K562 (cell line): ENCODE data around the gene ORC1. TPM values are rescaled to one million over a fixed set of nuclear protein-coding genes. Genes with fewer than 3 reads are reported as not detected.

Experiments
- ATAC-seq: fragments of 200-7000 bp; cut with Tn5 transposase; 3 replicates; pipeline ENCODE4 v1.9.1; 2020; ENCODE audit warnings: moderate library complexity
- BruUV-seq: library from RNA; stranded (reverse); fragments of 400-500 nt; replicated peaks from 2 replicates; lab custom pipeline; 2021; lab: Mats Ljungman, UMichigan
- CTCF ChIA-PET: fragments of 300-600 bp; formaldehyde crosslinking; extraction: SDS; loops from one replicate; lab custom pipeline; 2021; ENCODE audit warnings: low intra/inter-chr PET ratio; lab: Yijun Ruan, JAX
- POLR2A ChIA-PET: fragments of 300-600, 350-650 bp; sonication (Branson Sonifier 250); formaldehyde crosslinking; extraction: SDS; loops from one replicate; lab custom pipeline; 2021; ENCODE audit warnings: antibody characterized with exemption, inconsistent platforms; lab: Yijun Ruan, JAX
- DNase-seq, 4 experiments: peaks; one replicate each; pipeline versions ENCODE4 v3.0.0 to v3.0.0-alpha.2; 2011 to 2018; ENCODE audit warnings: low spot score in 3 of 4, mixed read lengths in 3 of 4; ENCODE audit errors: extremely low read depth in 1 of 4
- FAIRE-seq: peaks from 2 replicates; lab custom pipeline; 2011; peaks lifted over from hg19 to GRCh38; lab: Jason Lieb, UNC
- H2AFZ ChIP-seq: 2 replicates; pipeline ENCODE4 v1.6.0; 2011; ENCODE audit warnings: low read depth, low read length, control low read depth, inconsistent platforms
- H3K27ac ChIP-seq: fragments of 200-600 bp; 3 replicates; pipeline ENCODE4 v1.8.0; 2011; ENCODE audit warnings: low read depth, mild to moderate bottlenecking, control low read depth, inconsistent platforms, low read length, moderate library complexity, mixed read lengths; ENCODE audit errors: extremely low read depth
- H3K27me3 ChIP-seq, 2 experiments: fragments of 300-600 bp in 1 of 2; 2 replicates in 1 of 2; 3 replicates in 1 of 2; pipeline versions ENCODE4 v1.6.0 to v1.8.0; 2011; ENCODE audit warnings: inconsistent platforms in 2 of 2, low read length in 2 of 2, mild to moderate bottlenecking in 1 of 2, mixed read lengths in 1 of 2, moderate library complexity in 1 of 2; ENCODE audit not compliant: control insufficient read depth in 2 of 2, insufficient read depth in 2 of 2
- H3K36me3 ChIP-seq: fragments of 300-600 bp; 3 replicates; pipeline ENCODE4 v1.8.0; 2011; ENCODE audit warnings: mild to moderate bottlenecking, low read length, inconsistent platforms; ENCODE audit not compliant: control insufficient read depth, insufficient read depth
- H3K4me1 ChIP-seq, 2 experiments: fragments of 200-600 bp in 1 of 2; replicated peaks in 1 of 2; 2 replicates in 1 of 2; 3 replicates in 1 of 2; pipeline versions ENCODE4 v1.5.1 to v1.8.0; 2011; ENCODE audit warnings: inconsistent platforms in 2 of 2, low read length in 2 of 2, mild to moderate bottlenecking in 1 of 2, mixed read lengths in 1 of 2, moderate library complexity in 1 of 2; ENCODE audit not compliant: control insufficient read depth in 2 of 2, insufficient read depth in 2 of 2
- H3K4me2 ChIP-seq: 2 replicates; pipeline ENCODE4 v1.6.1; 2011; ENCODE audit warnings: low read length, control low read depth, inconsistent platforms, mixed read lengths; ENCODE audit not compliant: insufficient read depth
- H3K4me3 ChIP-seq: fragments of 200-600 bp; sonication (generic), shearing (Covaris generic); 2 replicates; pipeline ENCODE4 v1.5.1; 2016; ENCODE audit warnings: control low read depth, inconsistent platforms
- H3K79me2 ChIP-seq: fragments of 200-600 bp; 3 replicates; pipeline ENCODE4 v1.8.0; 2011; ENCODE audit warnings: low read length, inconsistent platforms; ENCODE audit not compliant: control insufficient read depth, insufficient read depth
- H3K9ac ChIP-seq, 2 experiments: 2 replicates each; pipeline versions ENCODE4 v1.6.0 to v1.6.1; 2011; ENCODE audit warnings: low read depth in 2 of 2, low read length in 2 of 2, control low read depth in 1 of 2, inconsistent platforms in 1 of 2, mild to moderate bottlenecking in 1 of 2, mixed read lengths in 1 of 2; ENCODE audit not compliant: insufficient read depth in 1 of 2
- H3K9me1 ChIP-seq: one replicate; pipeline ENCODE4 v1.6.0; 2011; ENCODE audit warnings: inconsistent platforms, mild to moderate bottlenecking, low read length, moderate library complexity; ENCODE audit not compliant: control insufficient read depth, insufficient read depth
- H3K9me3 ChIP-seq: replicated peaks from 2 replicates; pipeline ENCODE4 v1.5.1; 2011; ENCODE audit warnings: low read depth, low read length, inconsistent platforms; ENCODE audit not compliant: control insufficient read depth, insufficient read depth
- H4K20me1 ChIP-seq: replicated peaks from 2 replicates; pipeline ENCODE4 v1.6.1; 2011; ENCODE audit warnings: low read length, inconsistent platforms, mixed read lengths; ENCODE audit not compliant: control insufficient read depth, insufficient read depth
- ARID4B ChIP-seq: sonication (generic); formaldehyde crosslinking; IDR thresholded peaks from 2 replicates; pipeline ENCODE4 v1.8.0; 2022; ENCODE audit warnings: mild to moderate bottlenecking, missing genetic modification reagents
- ATF1 ChIP-seq, 2 experiments: fragments of 450-650 bp in 1 of 2; IDR thresholded peaks; 2 replicates each; pipeline ENCODE4 v1.6.1; 2016; ENCODE audit warnings: missing compliant biosample characterization in 1 of 2, missing genetic modification characterization in 1 of 2
- ATF4 ChIP-seq: fragments of 450-650 bp; formaldehyde crosslinking; IDR thresholded peaks from 2 replicates; pipeline ENCODE4 v1.4.0; 2022; ENCODE audit warnings: mild to moderate bottlenecking, moderate library complexity
- CBX3 ChIP-seq, 2 experiments: IDR thresholded peaks; 1 replicate in 1 of 2; 2 replicates in 1 of 2; pipeline ENCODE4 v1.6.1; 2012; ENCODE audit warnings: inconsistent platforms in 2 of 2, low read length in 2 of 2, borderline replicate concordance in 1 of 2, control low read depth in 1 of 2
- CREB1 ChIP-seq, 2 experiments: sonication (generic) in 1 of 2; formaldehyde crosslinking in 1 of 2; IDR thresholded peaks; 2 replicates each; pipeline versions ENCODE4 v1.6.1 to v1.8.0; 2012 to 2022; ENCODE audit warnings: inconsistent platforms in 1 of 2, mild to moderate bottlenecking in 1 of 2, missing genetic modification reagents in 1 of 2, moderate library complexity in 1 of 2
- ELF2 ChIP-seq: fragments of 250-450 bp; sonication (Bioruptor Pico); IDR thresholded peaks from 2 replicates; pipeline ENCODE4 v1.5.0; 2021; ENCODE audit warnings: mild to moderate bottlenecking
- FOSL1 ChIP-seq: fragments of 200-800 bp; sonication (Bioruptor generic); conservative IDR thresholded peaks from 2 replicates; pipeline ENCODE4 v1.6.1; 2016; ENCODE audit warnings: missing genetic modification characterization, missing compliant biosample characterization
- GATAD2B ChIP-seq: fragments of 450-650 bp; IDR thresholded peaks from 2 replicates; pipeline ENCODE4 v1.6.1; 2017; ENCODE audit warnings: mild to moderate bottlenecking, borderline replicate concordance
- HDAC8 ChIP-seq: fragments of 450-650 bp; IDR thresholded peaks from 2 replicates; pipeline ENCODE4 v1.6.1; 2016; ENCODE audit warnings: mild to moderate bottlenecking, missing genetic modification characterization, moderate library complexity, missing compliant biosample characterization
- POLR2AphosphoS5 ChIP-seq: IDR thresholded peaks from 2 replicates; pipeline ENCODE4 v1.6.1; 2011; ENCODE audit warnings: mild to moderate bottlenecking, low read depth, low read length, moderate library complexity; ENCODE audit not compliant: control insufficient read depth, insufficient read depth
- POLR2H ChIP-seq: IDR thresholded peaks from 2 replicates; pipeline ENCODE4 v1.6.1; 2016; ENCODE audit warnings: missing genetic modification characterization, low read depth, mild to moderate bottlenecking, control low read depth, missing compliant biosample characterization, moderate library complexity
- PPARD ChIP-seq: fragments of 250-450 bp; sonication (Bioruptor Pico); IDR thresholded peaks from 2 replicates; pipeline ENCODE4 v1.8.0; 2022; ENCODE audit warnings: inconsistent platforms, mild to moderate bottlenecking, moderate library complexity
- RBM22 ChIP-seq: fragments of 200-400 bp; formaldehyde crosslinking; IDR thresholded peaks from 2 replicates; pipeline ENCODE4 v1.6.1; 2018; ENCODE audit warnings: low read length, low read depth; ENCODE audit not compliant: poor library complexity, severe bottlenecking
- SMARCA4 ChIP-seq: fragments of 450-650 bp; IDR thresholded peaks from 2 replicates; pipeline ENCODE4 v1.6.1; 2016
- SMARCE1 ChIP-seq: fragments of 450-650 bp; IDR thresholded peaks from 2 replicates; pipeline ENCODE4 v1.7.1; 2016; ENCODE audit warnings: mild to moderate bottlenecking
- TAF9B ChIP-seq: fragments of 450-650 bp; IDR thresholded peaks from 2 replicates; pipeline ENCODE4 v1.6.1; 2018; ENCODE audit warnings: mild to moderate bottlenecking; ENCODE audit not compliant: partially characterized antibody
- ZKSCAN8 ChIP-seq: fragments of 200-800 bp; sonication (Bioruptor generic); IDR thresholded peaks from 2 replicates; pipeline ENCODE4 v1.6.1; 2016; ENCODE audit warnings: missing genetic modification characterization, missing compliant biosample characterization
- WGBS: fragments of 100-300 bp; shearing (Covaris generic); methylation state at CpG from one replicate; pipeline ENCODE4 v1.1.6; 2016; ENCODE audit warnings: low coverage, mixed read lengths; ENCODE audit not compliant: insufficient coverage; ENCODE audit errors: missing lambda C conversion rate; 5-methylcytosine and 5-hydroxymethylcytosine counted together
- in situ Hi-C: fragments of 300-500 bp; cut with MboI; formaldehyde crosslinking; loops from 4 replicates; pipeline ENCODE4 v1.15.0; 2018; ENCODE audit warnings: inconsistent platforms, mixed read lengths
- intact Hi-C: fragments of 100-400 bp; cut with micrococcal nuclease; formaldehyde crosslinking; loops from 2 replicates; pipeline ENCODE4 v1.14.2; 2022
- polyA plus RNA-seq, 8 experiments: library from polyadenylated mRNA; depleted of rRNA in 4 of 8; stranded (reverse) in 5 of 8; unstranded in 3 of 8; fragments of >200 nt; fragmentation: Nextera tagmentation in 2 of 8; fragmentation: Illumina TruSeq in 1 of 8; extraction: Ambion mirVana in 2 of 8; extraction: Trizol in 1 of 8; gene quantifications; 2 replicates each; pipeline versions ENCODE4 v1.2.1 to v1.2.3, GENCODE V29; 2011 to 2014; ENCODE audit warnings: inconsistent platforms in 1 of 8, missing spikeins in 1 of 8
- total RNA-seq, 7 experiments: library from RNA; depleted of rRNA in 6 of 7; stranded (reverse); fragments of >200 nt in 6 of 7; fragmentation: Illumina TruSeq in 2 of 7; extraction: Trizol in 2 of 7; gene quantifications; 2 replicates each; pipeline versions ENCODE4 v1.2.1 to v1.2.3, GENCODE V29; 2011 to 2021; ENCODE audit warnings: low replicate concordance in 1 of 7

ORC1 gene
- total and polyA plus RNA-seq, 9 of the 15 experiments (the other 6 are each of a cell fraction or from before 2014, with no cell fraction given) = 26.4 to 91.6 (median 69.7) TPM

- TF ChIP-seq ATF1 (CRISPR knock-in tag; IDR thresholded peaks at IDR 0.05) = no peak
- no peak for TF ChIP-seq ATF1 (tag; IDR thresholded peaks at IDR 0.05)
- 0 out of 2 replicates have a peak, but pooled peaks have one; percentile 21 for TF ChIP-seq SMARCE1
- peak; percentile 63 for TF ChIP-seq SMARCA4
- no peak for TF ChIP-seq POLR2H
- TF ChIP-seq CREB1 (IDR thresholded peaks at IDR 0.05) = no peak
- no peak for TF ChIP-seq CREB1 (CRISPR knock-in tag; IDR thresholded peaks at IDR 0.05)
- TF ChIP-seq GATAD2B = peak; percentile 23; the same call in 1 of the 2 replicates
- peak; percentile 24 for TF ChIP-seq TAF9B
- no peak for TF ChIP-seq ATF4
- TF ChIP-seq, all 486 proteins: peak for 18
Measured at GRCh38 chr1:52427152-52427551, 22.9 kb upstream of the ORC1 start (continued).

GRCh38 chr1:52426371-52426770, 22.1 kb upstream of the ORC1 start:
- intact Hi-C loops = no loop called here
- no peak for DNase-seq
- FAIRE-seq = no peak
- H3K9me3 ChIP-seq = no peaks in the 10 kb centered on the region
- WGBS = 73% methylated on average over 3 of the region's 3 CpGs
- ChIA-PET CTCF (no interaction called here), POLR2A (interaction anchor here (0.8 to 1.5 kb wide), 4 partner anchors 13 to 21 kb away, joined by 3 to 4 read pairs (median 4); no protein-coding TSS in a partner anchor)
- H3K79me2 ChIP-seq = no peaks in the 10 kb centered on the region
- no peaks in the 10 kb centered on the region for H3K9me1 ChIP-seq
- no peak overlapping the region for H3K9ac ChIP-seq
- H3K4me3 ChIP-seq = no peak overlapping the region
- no peak overlapping the region for H3K4me2 ChIP-seq
- peaks cover 44% of the 10 kb centered on the region; the same call in 2 of the 3 replicates for H3K36me3 ChIP-seq
- peaks cover 0 to 21% of the 10 kb centered on the region in 2 experiments; a peak in 4 of 5 replicates for H3K4me1 ChIP-seq
- H3K27me3 ChIP-seq = no peaks in the 10 kb centered on the region
- in situ Hi-C loops = no loop called here
- no TSS peak for BruUV-seq
- no peak overlapping the region for H2AFZ ChIP-seq
- H3K27ac ChIP-seq = peak overlapping the region; percentile 54; the same call in 1 of the 3 replicates
- ATAC-seq = no peak
- no peaks in the 10 kb centered on the region for H4K20me1 ChIP-seq
- TF ChIP-seq HDAC8 (tag) (no peak), CBX3 (IDR thresholded peaks at IDR 0.05; ENCODE audit: borderline replicate concordance in 1 of 2, low read length in 2 of 2) (no peak), ARID4B (CRISPR knock-in tag) (no peak), RBM22 (no peak), POLR2AphosphoS5 (no peak), PPARD (CRISPR knock-in tag) (no peak), FOSL1 (tag) (0 out of 2 replicates have a peak, but pooled peaks have one; percentile 5), ZKSCAN8 (CRISPR knock-in tag) (no peak), ELF2 (no peak)
